ENCODE measurements around the gene DYNC1I1. TPM values are rescaled to one million over a fixed set of nuclear protein-coding genes. Genes with fewer than 3 reads are reported as not detected.

Gene DYNC1I1
- total RNA-seq, 2 experiments from 2014 or later: 0.08 TPM; not detected in 1

GRCh38 chr7:95730493-95731280 is 41.7 kb upstream of the DYNC1I1 start:
- intact Hi-C loops (cut with DNase I, micrococcal nuclease): no loop called here
- Mint-ChIP-seq H3K36me3 (ENCODE audit: low read depth) (no peaks in the 10 kb centered on the region), H3K4me3 (no peak overlapping the region), H3K27ac (no peak overlapping the region), H3K9me3 (no peaks in the 10 kb centered on the region), H3K27me3 (no peaks in the 10 kb centered on the region), H3K4me1 (ENCODE audit: low read depth) (no peaks in the 10 kb centered on the region)
- Histone ChIP-seq H3K36me3 (ENCODE audit: insufficient read depth, low read length) (no peaks in the 10 kb centered on the region), H3K27ac (ENCODE audit: low read depth in 1 of 2, low read length in 2 of 2) (no peak overlapping the region), H3K9me3 (ENCODE audit: control insufficient read depth in 1 of 2, insufficient read depth in 1 of 2, low read length in 2 of 2) (no peaks in the 10 kb centered on the region), H3K4me3 (ENCODE audit: low read length) (no peak overlapping the region), H3K27me3 (ENCODE audit: control insufficient read depth in 1 of 2, insufficient read depth in 2 of 2, low read length in 2 of 2) (no peaks in the 10 kb centered on the region), H3K4me1 (ENCODE audit: insufficient read depth, low read length) (no peaks in the 10 kb centered on the region)
- CTCF ChIA-PET: no interaction called here
- DNase-seq (no peak), ATAC-seq (ENCODE audit: poor library complexity) (no peak)
- POLR2A ChIA-PET: no interaction called here
- TF ChIP-seq CTCF (IDR thresholded peaks at IDR 0.05): no peak

GRCh38 chr7:95736635-95737034 is 35.7 kb upstream of the DYNC1I1 start:
- Histone ChIP-seq H3K27me3 (ENCODE audit: control insufficient read depth in 1 of 2, insufficient read depth in 2 of 2, low read length in 2 of 2) (no peaks in the 10 kb centered on the region), H3K36me3 (ENCODE audit: insufficient read depth, low read length) (no peaks in the 10 kb centered on the region), H3K4me1 (ENCODE audit: insufficient read depth, low read length) (no peaks in the 10 kb centered on the region), H3K27ac (ENCODE audit: low read depth in 1 of 2, low read length in 2 of 2) (no peak overlapping the region), H3K9me3 (ENCODE audit: control insufficient read depth in 1 of 2, insufficient read depth in 1 of 2, low read length in 2 of 2) (peaks cover 0 to 13% of the 10 kb centered on the region in 2 experiments), H3K4me3 (ENCODE audit: low read length) (no peak overlapping the region)
- no peaks in the 10 kb centered on the region for H3K36me3 Mint-ChIP-seq (ENCODE audit: low read depth)
- H3K27ac Mint-ChIP-seq: no peak overlapping the region
- H3K9me3 Mint-ChIP-seq: no peaks in the 10 kb centered on the region
- intact Hi-C loops (cut with DNase I, micrococcal nuclease): no loop called here
- no peak for TF ChIP-seq CTCF (IDR thresholded peaks at IDR 0.05)
- CTCF ChIA-PET: no interaction called here
- no peaks in the 10 kb centered on the region for H3K4me1 Mint-ChIP-seq (ENCODE audit: low read depth)
- ATAC-seq (ENCODE audit: poor library complexity) (no peak), DNase-seq (no peak)
- H3K4me3 Mint-ChIP-seq: no peak overlapping the region
- H3K27me3 Mint-ChIP-seq: no peaks in the 10 kb centered on the region
- POLR2A ChIA-PET: no interaction called here

- Mint-ChIP-seq H3K27ac (no peak overlapping the region), H3K36me3 (ENCODE audit: low read depth) (no peaks in the 10 kb centered on the region), H3K9me3 (no peaks in the 10 kb centered on the region), H3K4me1 (ENCODE audit: low read depth) (no peaks in the 10 kb centered on the region), H3K4me3 (no peak overlapping the region), H3K27me3 (no peaks in the 10 kb centered on the region)
- Histone ChIP-seq H3K4me1 (ENCODE audit: insufficient read depth, low read length) (no peaks in the 10 kb centered on the region), H3K4me3 (ENCODE audit: low read length) (no peak overlapping the region), H3K27me3 (ENCODE audit: control insufficient read depth in 1 of 2, insufficient read depth in 2 of 2, low read length in 2 of 2) (no peaks in the 10 kb centered on the region), H3K36me3 (ENCODE audit: insufficient read depth, low read length) (no peaks in the 10 kb centered on the region), H3K9me3 (ENCODE audit: control insufficient read depth in 1 of 2, insufficient read depth in 1 of 2, low read length in 2 of 2) (peaks cover 0 to 13% of the 10 kb centered on the region in 2 experiments), H3K27ac (ENCODE audit: low read depth in 1 of 2, low read length in 2 of 2) (no peak overlapping the region)
- no peak for DNase-seq
- intact Hi-C loops (cut with DNase I, micrococcal nuclease): no loop called here
- POLR2A ChIA-PET: no interaction called here
- ATAC-seq (ENCODE audit: poor library complexity): no peak
- no peak for TF ChIP-seq CTCF (IDR thresholded peaks at IDR 0.05)
- CTCF ChIA-PET: no interaction called here
These were observed 34.4 kb upstream of the DYNC1I1 start for GRCh38 chr7:95737828-95738505.
